Liver (tissue), 9 donors: ENCODE data around the gene RAB27B. TPM values are rescaled to one million over a fixed set of nuclear protein-coding genes. Genes with fewer than 3 reads are reported as not detected.

Experiments
- DNase-seq: peaks from one replicate; pipeline ENCODE4 v3.0.0-alpha.2; 2017; ENCODE audit warnings: low spot score
- H3K27ac ChIP-seq, 2 donors: one replicate each; pipeline ENCODE4 v1.7.0; 2013; ENCODE audit warnings: inconsistent platforms in 2 of 2, low read length in 2 of 2, control low read depth in 1 of 2, low read depth in 1 of 2, mild to moderate bottlenecking in 1 of 2
- H3K27me3 ChIP-seq, 4 donors: one replicate each; pipeline versions ENCODE4 v1.6.1 to v1.7.0; 2013; ENCODE audit warnings: low read length in 3 of 4, inconsistent platforms in 1 of 4, mild to moderate bottlenecking in 1 of 4, moderate library complexity in 1 of 4; ENCODE audit not compliant: control insufficient read depth in 4 of 4, insufficient read depth in 4 of 4
- H3K36me3 ChIP-seq, 4 donors: one replicate each; pipeline versions ENCODE4 v1.6.1 to v1.7.0; 2013; ENCODE audit warnings: low read length in 3 of 4, mild to moderate bottlenecking in 3 of 4, low read depth in 1 of 4, moderate library complexity in 1 of 4; ENCODE audit not compliant: control insufficient read depth in 4 of 4, insufficient read depth in 3 of 4
- H3K4me1 ChIP-seq, 4 donors: one replicate each; pipeline versions ENCODE4 v1.6.1 to v1.7.0; 2013; ENCODE audit warnings: low read length in 3 of 4, mild to moderate bottlenecking in 3 of 4, moderate library complexity in 1 of 4; ENCODE audit not compliant: control insufficient read depth in 4 of 4, insufficient read depth in 4 of 4
- H3K4me3 ChIP-seq, 3 donors: one replicate each; pipeline versions ENCODE4 v1.6.1 to v1.7.0; 2013; ENCODE audit warnings: low read length in 3 of 3, control low read depth in 1 of 3, low read depth in 1 of 3, mild to moderate bottlenecking in 1 of 3
- H3K9ac ChIP-seq, 2 donors: one replicate each; pipeline ENCODE4 v1.7.0; 2013; ENCODE audit warnings: low read length in 2 of 2, mild to moderate bottlenecking in 2 of 2, moderate library complexity in 2 of 2, control low read depth in 1 of 2, low read depth in 1 of 2
- H3K9me3 ChIP-seq, 4 donors: one replicate each; pipeline versions ENCODE4 v1.6.1 to v1.7.0; 2013; ENCODE audit warnings: low read length in 3 of 4; ENCODE audit not compliant: control insufficient read depth in 4 of 4
- ATF3 ChIP-seq: IDR thresholded peaks from 2 replicates; pipeline ENCODE4 v1.6.1; 2016; ENCODE audit warnings: antibody characterized with exemption
- CTCF ChIP-seq: fragments of 150-350 bp; IDR thresholded peaks from 2 replicates; pipeline ENCODE4 v1.5.1; 2017; ENCODE audit warnings: improper control_type of control experiment, low read depth, low read length; ENCODE audit not compliant: missing input control
- EGR1 ChIP-seq, 2 donors: IDR thresholded peaks; 2 replicates each; pipeline ENCODE4 v1.6.1; 2016 to 2018; ENCODE audit warnings: antibody characterized with exemption in 2 of 2, low read depth in 2 of 2
- FOXA1 ChIP-seq: IDR thresholded peaks from 2 replicates; pipeline ENCODE4 v1.6.1; 2016; ENCODE audit warnings: antibody characterized with exemption
- FOXA2 ChIP-seq: IDR thresholded peaks from 2 replicates; pipeline ENCODE4 v1.6.1; 2016; ENCODE audit warnings: antibody characterized with exemption
- GABPA ChIP-seq, 2 donors: IDR thresholded peaks in 1 of 2; conservative IDR thresholded peaks in 1 of 2; 2 replicates each; pipeline ENCODE4 v1.6.1; 2016; ENCODE audit warnings: antibody characterized with exemption in 2 of 2, mild to moderate bottlenecking in 1 of 2, moderate library complexity in 1 of 2
- HNF4A ChIP-seq, 2 donors: conservative IDR thresholded peaks; 2 replicates each; pipeline ENCODE4 v1.6.1; 2016; ENCODE audit warnings: antibody characterized with exemption in 2 of 2, mild to moderate bottlenecking in 2 of 2
- HNF4G ChIP-seq: IDR thresholded peaks from 2 replicates; pipeline ENCODE4 v1.6.1; 2016; ENCODE audit warnings: antibody characterized with exemption
- JUND ChIP-seq, 2 donors: IDR thresholded peaks; 2 replicates each; pipeline ENCODE4 v1.6.1; 2016; ENCODE audit warnings: antibody characterized with exemption in 2 of 2
- MAX ChIP-seq: IDR thresholded peaks from 2 replicates; pipeline ENCODE4 v1.6.1; 2016; ENCODE audit warnings: antibody characterized with exemption
- NR2F2 ChIP-seq: IDR thresholded peaks from 2 replicates; pipeline ENCODE4 v1.6.1; 2016; ENCODE audit warnings: antibody characterized with exemption
- RAD21 ChIP-seq, 2 donors: IDR thresholded peaks; 2 replicates each; pipeline ENCODE4 v1.6.1; 2016; ENCODE audit warnings: antibody characterized with exemption in 2 of 2, mild to moderate bottlenecking in 2 of 2
- REST ChIP-seq: IDR thresholded peaks from 2 replicates; pipeline ENCODE4 v1.6.1; 2016; ENCODE audit warnings: antibody characterized with exemption, mild to moderate bottlenecking
- RXRA ChIP-seq, 2 donors: IDR thresholded peaks; 2 replicates each; pipeline ENCODE4 v1.6.1; 2017 to 2018; ENCODE audit warnings: antibody characterized with exemption in 2 of 2, mild to moderate bottlenecking in 1 of 2
- SP1 ChIP-seq: IDR thresholded peaks from 2 replicates; pipeline ENCODE4 v1.6.1; 2018; ENCODE audit warnings: antibody characterized with exemption, mild to moderate bottlenecking
- TAF1 ChIP-seq: conservative IDR thresholded peaks from 2 replicates; pipeline ENCODE4 v1.6.1; 2016; ENCODE audit warnings: antibody characterized with exemption, mild to moderate bottlenecking
- YY1 ChIP-seq: IDR thresholded peaks from 2 replicates; pipeline ENCODE4 v1.6.1; 2016; ENCODE audit warnings: antibody characterized with exemption, mild to moderate bottlenecking
- ZBTB33 ChIP-seq: IDR thresholded peaks from 2 replicates; pipeline ENCODE4 v1.6.1; 2016; ENCODE audit warnings: antibody characterized with exemption
- WGBS: extraction: QIAGEN DNeasy Blood & Tissue Kit; methylation state at CpG from one replicate; pipeline ENCODE4 v1.1.7; 2013; 5-methylcytosine and 5-hydroxymethylcytosine counted together
- polyA plus RNA-seq, 2 donors: library from polyadenylated mRNA; stranded (reverse) in 1 of 2; unstranded in 1 of 2; fragments of 200-250 nt in 1 of 2; fragments of >200 nt in 1 of 2; fragmentation: Nextera tagmentation in 1 of 2; extraction: Ambion mirVana in 1 of 2; gene quantifications; one replicate each; pipeline versions ENCODE4 v1.2.1 to v1.2.3, GENCODE V29; 2013 to 2015
- total RNA-seq, 2 donors: library from RNA; depleted of rRNA; stranded (reverse); fragments of >200 nt; gene quantifications; one replicate each; pipeline ENCODE4 v1.2.3, GENCODE V29; 2014
- donor health status: healthy.
- donor health status: healthy.
- donor health status: healthy.
- donor health status: healthy.
- donor health status: healthy.

RAB27B gene
- total and polyA plus RNA-seq, 4 donors, result 0.13 to 4.5 (median 0.24) TPM

GRCh38 chr18:54905629-54906028 lies 77.4 kb downstream of the RAB27B start:
- Histone ChIP-seq H3K9ac (no peak overlapping the region), H3K9me3 (no peaks in the 10 kb centered on the region), H3K27me3 (no peaks in the 10 kb centered on the region), H3K4me3 (no peak overlapping the region), H3K36me3 (no peaks in the 10 kb centered on the region), H3K4me1 (no peaks in the 10 kb centered on the region), H3K27ac (no peak overlapping the region)
- DNase-seq, result no peak
- TF ChIP-seq NR2F2, result no peak
- TF ChIP-seq ZBTB33, result no peak
- no peak for TF ChIP-seq RXRA (IDR thresholded peaks at IDR 0.05)
- TF ChIP-seq HNF4A (conservative IDR thresholded peaks at IDR 0.05), result no peak
- TF ChIP-seq CTCF, result no peak
- TF ChIP-seq GABPA (IDR thresholded peaks at IDR 0.05 in 1 of 2, conservative IDR thresholded peaks at IDR 0.05 in 1 of 2), result no peak
- no peak for TF ChIP-seq HNF4G
- TF ChIP-seq ATF3, result no peak
- no peak for TF ChIP-seq SP1
- no peak for TF ChIP-seq FOXA2
- TF ChIP-seq MAX, result no peak
- no peak for TF ChIP-seq EGR1 (IDR thresholded peaks at IDR 0.05; ENCODE audit: low read depth in 2 of 2)
- no peak for TF ChIP-seq TAF1
- no peak for TF ChIP-seq YY1
- TF ChIP-seq FOXA1, result no peak
- no peak for TF ChIP-seq RAD21 (IDR thresholded peaks at IDR 0.05)
- no peak for TF ChIP-seq REST
- TF ChIP-seq JUND (IDR thresholded peaks at IDR 0.05), result no peak
- 97% methylated on average over 5 of the region's 5 CpGs for WGBS
